GM19467 (cell line): ENCODE measurements around the gene G3BP2.
A peak's percentile ranks its signal among the peaks of the same experiment; 100 is the strongest.

Source experiments
- ATAC-seq: cut with Tn5 transposase; IDR thresholded peaks from one replicate; pipeline ENCODE4 v1.9.1; 2021; ENCODE audit warnings: mild to moderate bottlenecking, moderate library complexity; ENCODE audit not compliant: unreplicated experiment

G3BP2 gene

DNA sequence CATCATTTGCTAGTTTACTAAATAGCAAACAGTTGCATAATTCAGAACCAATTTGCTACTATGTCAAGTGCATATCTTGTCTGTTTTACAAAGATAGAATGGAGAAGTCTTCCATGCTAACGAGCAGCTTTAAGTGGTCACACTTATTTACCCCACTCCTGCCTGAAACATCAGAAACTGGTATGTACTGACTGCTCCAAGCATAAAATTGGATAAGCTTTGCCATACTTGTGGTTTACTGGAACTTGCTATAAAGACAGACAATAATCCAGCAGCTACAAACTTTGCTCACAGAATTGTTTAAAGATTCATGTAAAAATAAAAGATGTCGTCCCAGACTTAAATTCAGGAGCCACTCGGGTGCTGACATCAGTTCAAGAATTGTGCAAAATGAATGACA lies 29.6 kb downstream of the G3BP2 start:
- no peak for ATAC-seq

DNA sequence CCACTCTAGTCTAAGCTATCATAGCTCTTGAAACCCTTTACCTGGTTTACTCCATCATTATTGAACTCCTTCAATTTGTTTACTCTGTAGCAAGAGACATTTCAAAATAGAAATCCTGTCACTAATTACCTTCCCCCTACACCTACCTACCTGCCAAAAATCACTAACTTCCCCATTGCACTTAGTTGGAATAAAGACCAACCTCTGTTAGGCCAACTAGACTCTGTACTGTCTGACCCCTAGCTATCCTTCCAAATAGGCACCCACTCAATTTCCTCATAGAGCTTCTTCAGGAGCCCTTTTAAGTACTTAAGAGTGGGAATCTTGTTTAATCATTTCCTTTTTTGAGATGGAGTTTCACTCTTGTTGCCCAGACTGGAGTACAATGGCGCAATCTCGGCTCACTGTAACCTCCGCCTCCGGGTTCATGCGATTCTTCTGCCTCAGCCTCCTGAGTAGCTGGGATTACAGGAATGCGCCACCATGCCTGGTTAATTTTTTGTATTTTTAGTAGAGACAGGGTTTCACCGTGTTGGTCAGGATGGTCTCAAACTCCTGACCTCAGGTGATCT lies 34.0 kb downstream of the G3BP2 start:
- no peak for ATAC-seq

DNA sequence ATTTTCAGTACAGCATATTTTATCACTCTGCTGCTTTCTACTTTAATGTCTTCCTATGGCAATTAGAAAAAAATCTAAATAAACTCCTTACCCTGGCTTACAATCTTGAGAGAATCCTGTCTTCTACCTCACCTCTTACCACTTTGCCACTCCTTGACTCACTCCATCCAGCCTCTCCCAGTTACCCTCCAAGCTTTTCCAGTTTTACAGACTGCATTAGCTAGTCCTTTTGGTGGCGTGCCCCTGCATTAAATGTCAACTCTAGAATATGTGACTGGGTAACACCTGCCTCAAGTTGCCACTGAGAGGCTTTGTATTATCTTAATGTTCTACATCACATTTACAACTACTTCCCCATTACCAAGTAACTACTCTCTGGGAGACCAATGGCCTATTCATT lies 35.4 kb downstream of the G3BP2 start:
- no peak for ATAC-seq

DNA sequence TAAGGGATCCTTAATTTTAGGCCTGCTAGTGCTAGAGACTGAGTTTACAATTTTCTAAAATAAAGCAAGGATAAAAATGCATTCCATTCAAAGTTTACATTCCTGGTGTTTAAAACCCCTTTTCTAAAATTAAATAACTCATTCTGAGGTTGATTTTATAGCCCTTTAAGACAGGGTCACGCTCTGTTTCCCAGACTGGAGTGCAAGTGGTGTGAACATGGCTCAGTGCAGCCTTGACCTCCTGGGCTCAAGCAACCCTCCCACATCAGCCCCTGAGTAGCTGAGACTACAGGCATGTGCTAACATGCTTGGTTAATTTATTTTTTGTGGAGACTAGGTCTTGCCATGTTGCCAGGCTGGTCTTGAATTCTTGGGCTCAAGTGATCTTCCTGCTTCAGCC lies 36.0 kb downstream of the G3BP2 start:
- no peak for ATAC-seq

DNA sequence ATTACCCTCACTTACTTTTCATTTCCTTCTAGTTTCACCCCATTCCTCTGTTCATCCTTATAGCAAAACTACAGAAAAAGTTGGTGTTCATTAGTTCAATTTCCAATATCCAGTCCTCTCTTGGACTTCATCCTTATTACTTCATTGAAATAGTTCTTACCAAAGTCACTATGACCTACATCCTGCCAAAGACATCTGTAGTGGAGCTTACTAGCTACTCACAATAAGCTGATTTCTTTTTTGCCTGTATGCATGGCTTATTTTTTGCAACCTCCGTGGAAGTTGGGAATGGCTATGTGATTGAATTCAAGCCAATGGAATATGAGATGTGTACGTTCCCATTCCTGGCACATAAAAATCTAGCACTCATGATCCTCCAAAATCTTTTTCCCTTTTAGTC lies 38.3 kb downstream of the G3BP2 start:
- ATAC-seq = no peak

DNA sequence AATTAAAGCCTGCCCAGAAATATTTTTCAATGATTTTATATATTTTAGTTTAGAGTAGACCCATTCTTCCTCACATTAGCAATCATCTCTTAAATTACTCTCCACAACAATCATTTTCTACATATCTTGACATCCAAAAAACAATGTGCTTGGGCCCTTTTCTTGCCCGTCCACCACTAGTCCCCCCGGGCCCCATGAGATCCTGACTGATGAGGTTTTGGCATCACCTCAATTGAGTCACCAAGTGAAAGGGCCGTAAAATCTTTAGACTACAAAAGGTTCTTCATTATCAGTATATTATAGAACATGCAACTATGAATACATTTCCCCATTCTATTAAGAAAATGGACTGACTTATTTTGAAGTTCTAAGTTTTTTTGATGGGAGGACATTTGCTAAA lies 38.9 kb downstream of the G3BP2 start:
- ATAC-seq = no peak

DNA sequence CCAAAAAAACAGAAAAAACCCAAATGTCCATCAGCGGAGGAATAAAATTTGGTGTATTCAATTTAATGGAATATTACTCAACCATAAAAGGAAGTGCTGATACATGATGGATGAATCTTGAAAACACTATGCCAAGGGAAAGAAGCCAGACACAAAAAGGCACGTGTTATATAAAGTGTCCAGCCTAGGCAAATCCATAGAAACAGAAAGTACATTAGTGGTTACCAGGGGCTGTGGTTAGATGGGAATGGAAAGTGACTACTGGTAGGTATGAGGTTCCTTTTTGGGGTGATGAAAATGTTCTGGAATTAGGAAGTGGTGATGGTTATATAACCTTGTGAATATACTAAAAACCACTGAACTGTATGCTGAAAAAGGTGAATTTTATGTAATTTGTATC lies 39.4 kb downstream of the G3BP2 start:
- ATAC-seq = no peak

DNA sequence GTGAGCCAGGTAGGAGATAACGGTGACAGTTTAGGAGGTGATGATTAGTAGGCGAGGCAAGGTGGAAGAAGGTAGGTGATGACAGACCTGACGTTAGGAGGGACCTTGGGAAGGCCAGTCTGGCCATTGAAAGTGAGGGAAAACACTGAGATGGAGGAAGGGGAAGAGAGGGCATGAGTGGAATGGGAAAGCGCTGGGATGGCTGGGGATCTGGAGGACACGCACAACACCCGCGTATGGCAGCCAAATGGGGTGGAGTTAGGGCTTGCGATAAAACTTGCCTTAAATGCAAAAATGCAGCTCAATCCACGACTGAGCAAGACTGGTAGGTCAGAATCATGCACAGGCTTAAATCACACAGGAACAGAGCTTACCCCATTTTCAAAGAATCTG lies 42.3 kb downstream of the G3BP2 start:
- no peak for ATAC-seq

DNA sequence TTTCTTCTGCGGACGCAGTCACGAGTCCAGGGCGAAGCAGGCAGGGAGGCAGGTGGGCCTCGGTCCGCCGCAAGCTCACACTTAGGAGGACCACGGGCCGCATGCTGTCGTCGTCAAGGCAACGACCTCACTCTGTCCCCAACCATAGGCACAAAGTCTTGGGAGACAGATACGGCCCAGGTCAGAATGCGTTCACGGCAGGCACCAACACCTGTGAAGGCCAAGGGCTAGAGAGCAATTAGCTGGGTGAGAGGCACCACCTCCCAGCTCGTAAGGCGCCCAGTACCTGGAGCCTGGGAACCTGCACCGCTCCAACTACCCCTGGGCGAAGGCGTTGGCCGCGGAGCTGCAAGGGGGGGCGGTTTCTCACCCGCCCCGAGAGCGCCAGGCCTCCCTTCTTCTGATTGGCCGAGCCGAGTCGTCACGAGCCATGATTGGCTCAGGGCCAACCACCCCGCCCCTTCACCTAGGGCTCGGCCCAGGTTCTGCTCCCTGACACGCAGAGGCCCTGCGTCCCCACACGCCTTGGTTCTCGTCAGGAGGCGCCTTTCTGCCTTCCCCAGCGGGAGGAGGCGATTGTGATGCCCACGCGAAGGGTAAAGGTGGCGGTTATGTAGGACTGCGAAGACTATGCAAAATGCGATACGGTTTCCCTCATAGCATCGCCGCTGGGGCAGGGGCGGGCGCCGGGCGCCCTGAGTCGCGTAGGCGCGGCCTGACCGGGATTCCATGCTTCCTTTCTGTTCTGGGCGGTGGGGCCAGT lies 42.9 kb downstream of the G3BP2 start, which contains the start of gene CDKL2:
Gene CDKL2 (minus strand): TSS at position 355 of the 763 bp plus-strand sequence. CDS start 4,540 bp downstream, outside the sequence.
- ATAC-seq = peak; percentile 100

DNA sequence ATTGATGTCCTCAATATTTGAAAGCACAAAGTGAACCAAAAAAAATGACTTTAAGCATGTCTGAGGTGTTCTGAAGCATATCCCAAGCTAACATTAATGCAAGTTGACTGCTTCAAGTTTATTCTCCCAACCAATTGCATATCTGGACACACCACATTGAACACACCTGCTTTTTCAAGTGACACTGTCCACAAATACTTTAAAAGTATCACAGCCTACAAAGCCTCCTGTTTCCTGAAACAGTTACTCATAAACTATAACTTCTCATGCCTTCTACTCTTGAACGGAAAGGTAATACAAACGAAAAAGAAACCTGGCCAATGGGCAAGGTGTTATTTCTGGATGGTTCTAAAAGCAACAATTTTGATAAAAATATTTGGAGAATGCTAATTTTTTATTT lies 44.0 kb downstream of the G3BP2 start:
- no peak for ATAC-seq

DNA sequence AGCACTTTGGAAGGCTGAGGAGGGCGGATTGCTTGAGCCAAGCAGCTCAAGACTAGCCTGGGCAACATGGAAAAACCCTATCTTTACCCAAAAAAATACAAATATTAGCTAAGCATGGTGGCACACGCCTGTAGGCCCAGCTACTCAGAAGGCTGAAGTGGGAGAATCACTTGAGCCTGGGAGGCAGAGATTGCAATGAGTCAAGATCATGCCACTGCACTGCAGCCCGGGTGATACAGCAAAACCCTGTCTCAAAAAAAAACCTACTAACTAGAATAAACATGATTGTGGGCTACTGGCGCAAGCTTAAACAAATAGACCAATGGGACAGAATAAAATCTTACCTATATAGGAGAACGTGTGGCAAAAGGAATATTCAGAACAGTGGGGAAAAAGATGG lies 50.2 kb downstream of the G3BP2 start:
- ATAC-seq = no peak

DNA sequence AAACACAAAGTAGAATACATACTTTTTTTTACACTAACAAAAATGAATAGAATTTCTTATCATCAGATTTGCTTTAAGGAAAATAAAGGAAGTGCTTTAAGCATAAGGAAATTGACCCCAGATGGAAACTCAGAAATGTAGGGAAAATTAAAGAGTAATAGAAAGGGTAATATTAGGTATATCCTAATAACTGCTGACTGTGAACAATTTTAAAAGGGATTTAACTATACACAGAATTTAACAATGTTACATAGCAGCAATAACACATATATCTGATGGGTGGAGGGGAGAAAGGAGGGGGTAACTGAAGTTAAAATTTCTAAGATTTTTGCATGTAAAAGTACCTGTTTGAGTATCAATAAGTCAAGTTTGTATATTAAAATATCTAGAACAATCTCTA lies 51.5 kb downstream of the G3BP2 start:
- ATAC-seq = no peak

DNA sequence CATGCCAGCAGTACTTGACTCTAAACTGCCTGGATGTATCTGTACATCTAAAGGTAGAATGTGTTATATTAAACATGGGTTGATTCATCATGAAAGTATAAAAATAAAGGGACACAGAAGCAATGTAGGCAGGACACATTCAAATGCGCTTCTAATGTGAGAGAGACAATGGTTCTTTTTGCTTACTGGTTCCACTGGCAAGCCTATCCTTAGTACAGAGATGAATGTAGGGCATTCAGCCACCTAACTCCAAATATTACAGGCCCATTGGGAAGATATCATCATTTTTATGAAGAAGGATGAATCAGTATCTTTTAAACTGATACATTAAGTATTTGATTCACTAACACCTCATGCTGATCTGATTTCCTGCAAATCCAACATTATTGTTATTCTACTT lies 60.9 kb downstream of the G3BP2 start:
- ATAC-seq = no peak

DNA sequence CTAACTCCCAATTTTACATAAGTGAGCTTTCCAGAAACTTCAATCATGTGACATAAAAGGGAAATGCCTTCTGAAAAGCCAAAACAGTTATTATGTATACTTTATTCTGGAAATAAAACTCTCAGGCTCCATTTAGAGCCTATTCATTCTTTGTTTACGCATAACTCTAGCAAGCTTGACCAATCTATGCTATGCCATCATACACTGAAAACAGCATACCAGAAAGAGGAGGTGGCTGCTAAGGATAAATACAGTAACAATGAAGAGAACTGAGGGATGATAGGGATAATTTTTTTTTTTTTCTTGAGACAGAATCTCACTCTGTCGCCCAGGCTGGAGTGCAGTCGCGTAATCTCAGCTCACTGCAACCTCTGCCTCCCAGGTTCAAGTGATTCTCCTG lies 67.3 kb downstream of the G3BP2 start:
- ATAC-seq = no peak

DNA sequence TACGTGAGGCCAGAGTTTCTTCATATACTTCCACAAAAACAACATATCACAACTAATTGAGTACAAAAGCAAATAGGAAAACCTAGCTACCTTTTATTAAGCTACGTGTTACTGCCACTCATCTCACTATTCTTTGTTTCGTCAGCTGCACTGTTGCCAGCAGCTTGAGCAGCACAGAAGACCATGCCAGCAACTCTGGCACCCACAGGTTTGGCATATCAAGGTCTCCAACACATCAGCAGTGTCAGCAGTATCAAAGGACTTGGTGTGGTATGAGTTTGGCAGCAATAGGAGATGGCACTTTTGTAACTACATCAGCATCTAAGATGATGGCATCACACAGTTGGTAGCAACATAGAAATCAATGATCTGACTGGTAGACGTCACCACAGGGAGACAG lies 73.6 kb downstream of the G3BP2 start:
- no peak for ATAC-seq

DNA sequence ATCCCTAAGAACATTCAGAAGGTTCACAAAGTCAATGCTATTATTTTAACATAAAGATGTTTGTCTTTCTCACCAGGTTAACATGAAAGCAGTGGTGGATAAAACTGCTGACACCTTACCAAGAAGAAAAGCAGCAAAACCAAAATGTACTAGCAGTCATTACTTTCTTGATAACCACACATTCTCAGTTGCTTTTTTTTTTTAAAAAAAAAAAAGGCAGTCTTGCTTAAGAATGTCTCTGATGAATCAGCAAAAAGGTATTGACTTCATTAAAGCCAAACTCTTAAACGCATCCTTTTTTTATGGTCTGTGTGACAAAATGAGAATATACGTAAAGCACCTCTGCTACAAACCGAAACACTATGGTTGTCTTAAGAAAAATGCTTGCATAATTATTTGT lies 74.8 kb downstream of the G3BP2 start:
- ATAC-seq = no peak

DNA sequence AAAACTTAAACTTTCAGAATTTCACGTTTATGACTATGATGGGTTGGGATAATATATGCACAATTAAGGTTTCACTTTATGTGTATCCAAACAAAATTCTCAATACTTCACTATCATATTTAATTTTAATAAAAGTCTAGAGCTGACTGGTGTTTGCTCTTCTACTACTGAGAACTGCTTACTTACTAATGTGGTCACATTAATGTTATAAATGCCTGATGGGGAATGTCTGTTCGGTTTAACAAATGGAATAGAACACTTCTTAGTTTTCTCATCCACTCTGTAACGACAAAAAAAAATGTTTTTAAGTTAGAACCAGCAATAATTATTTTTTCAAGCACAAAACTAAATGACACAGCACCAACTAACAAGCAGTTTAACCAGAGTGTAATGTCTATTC lies 77.2 kb downstream of the G3BP2 start:
- no peak for ATAC-seq

DNA sequence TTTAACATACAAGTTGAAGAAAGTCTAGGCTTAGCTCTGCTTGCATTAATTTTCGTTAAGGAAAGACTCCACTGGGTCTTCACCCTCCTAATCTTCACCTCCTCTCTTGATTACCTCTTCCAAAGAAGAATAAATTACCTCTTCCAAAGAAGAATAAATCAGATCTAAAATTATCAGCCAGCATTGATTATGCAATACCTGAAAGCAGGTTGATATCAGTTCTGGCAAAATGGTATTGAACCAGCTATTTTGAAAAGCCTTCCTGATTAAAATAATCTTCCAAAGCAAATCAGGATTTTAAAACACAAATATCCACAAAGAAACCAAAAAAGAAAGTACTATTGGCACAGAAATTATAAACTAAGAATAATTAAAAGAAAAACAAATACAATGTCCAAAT lies 79.8 kb downstream of the G3BP2 start:
- no peak for ATAC-seq
